GM23338 (cell line): Measurements from ENCODE around the gene COPZ1. TPM values are rescaled to one million over a fixed set of nuclear protein-coding genes. Genes with fewer than 3 reads are reported as not detected.
A peak's percentile ranks its signal among the peaks of the same experiment; 100 is the strongest.
"Not testable (repeated sequence)": the region's sequence is repeated elsewhere in the genome, so short reads cannot be mapped to it uniquely, and the experiment has no call there.

Experiments used
- ATAC-seq: fragments of 200-7000 bp; cut with Tn5 transposase; 3 replicates; pipeline ENCODE4 v1.9.1; 2020
- DNase-seq: peaks from one replicate; pipeline ENCODE4 v3.0.0-alpha.2; 2015; ENCODE audit warnings: low spot score
- H2AFZ ChIP-seq: fragments of 200-600 bp; sonication (generic); 2 replicates; pipeline ENCODE4 v1.8.0; 2016; ENCODE audit warnings: antibody characterized with exemption, mild to moderate bottlenecking, moderate library complexity
- H3F3A ChIP-seq: fragments of 200-600 bp; sonication (generic); replicated peaks from 2 replicates; pipeline ENCODE4 v1.8.0; 2017; ENCODE audit warnings: antibody characterized with exemption, mixed run types, low read depth
- H3K27ac ChIP-seq: fragments of 200-600 bp; sonication (generic); 2 replicates; pipeline ENCODE4 v1.6.1; 2016; ENCODE audit warnings: low read depth
- H3K27me3 ChIP-seq: fragments of 200-600 bp; sonication (generic); 2 replicates; pipeline ENCODE4 v1.8.0; 2016; ENCODE audit warnings: mild to moderate bottlenecking, mixed run types, moderate library complexity; ENCODE audit not compliant: insufficient read depth
- H3K36me3 ChIP-seq: fragments of 200-600 bp; sonication (generic); 2 replicates; pipeline ENCODE4 v1.8.0; 2016; ENCODE audit warnings: mild to moderate bottlenecking; ENCODE audit not compliant: insufficient read depth
- H3K4me1 ChIP-seq: fragments of 200-600 bp; sonication (generic); 2 replicates; pipeline ENCODE4 v1.8.0; 2016; ENCODE audit warnings: mild to moderate bottlenecking, moderate library complexity; ENCODE audit not compliant: insufficient read depth
- H3K4me2 ChIP-seq: fragments of 200-600 bp; sonication (generic); 2 replicates; pipeline ENCODE4 v1.7.1; 2017; ENCODE audit warnings: mixed run types
- H3K4me3 ChIP-seq: fragments of 200-600 bp; sonication (generic); 2 replicates; pipeline ENCODE4 v1.6.1; 2016; ENCODE audit warnings: mixed run types
- H3K79me2 ChIP-seq: fragments of 200-600 bp; sonication (generic); replicated peaks from 2 replicates; pipeline ENCODE4 v1.8.0; 2017; ENCODE audit warnings: mild to moderate bottlenecking; ENCODE audit not compliant: insufficient read depth
- H3K9me2 ChIP-seq: fragments of 200-600 bp; sonication (generic); 2 replicates; pipeline ENCODE4 v1.8.0; 2017; ENCODE audit not compliant: insufficient read depth
- H4K20me1 ChIP-seq: fragments of 200-600 bp; sonication (generic); replicated peaks from 2 replicates; pipeline ENCODE4 v1.8.0; 2017; ENCODE audit warnings: mild to moderate bottlenecking; ENCODE audit not compliant: insufficient read depth
- H3K27ac Mint-ChIP-seq: 2 replicates; pipeline ENCODE4 v1.8.0; 2020; ENCODE audit warnings: inconsistent platforms, mild to moderate bottlenecking, moderate library complexity, mixed read lengths
- H3K27me3 Mint-ChIP-seq: 3 replicates; pipeline ENCODE4 v1.8.0; 2022; ENCODE audit warnings: low read depth, mild to moderate bottlenecking, moderate library complexity, mixed read lengths, inconsistent platforms; ENCODE audit not compliant: insufficient read depth, poor library complexity
- H3K36me3 Mint-ChIP-seq: 3 replicates; pipeline ENCODE4 v1.8.0; 2021; ENCODE audit warnings: low read depth, mild to moderate bottlenecking, inconsistent platforms, moderate library complexity, mixed read lengths
- H3K4me1 Mint-ChIP-seq: 3 replicates; pipeline ENCODE4 v1.8.0; 2020; ENCODE audit warnings: mild to moderate bottlenecking, inconsistent platforms, mixed read lengths
- H3K4me3 Mint-ChIP-seq: 3 replicates; pipeline ENCODE4 v1.8.0; 2021; ENCODE audit warnings: moderate library complexity, mild to moderate bottlenecking, inconsistent platforms, mixed read lengths
- H3K9me3 Mint-ChIP-seq: 3 replicates; pipeline ENCODE4 v1.8.0; 2020; ENCODE audit warnings: moderate library complexity, mild to moderate bottlenecking, inconsistent platforms, mixed read lengths
- CREB1 ChIP-seq: fragments of 250-450 bp; sonication (Bioruptor Pico); IDR thresholded peaks from 2 replicates; pipeline ENCODE4 v1.5.0; 2020; ENCODE audit warnings: low read depth, mild to moderate bottlenecking, moderate library complexity
- ETS1 ChIP-seq: IDR thresholded peaks from 2 replicates; pipeline ENCODE4 v1.6.1; 2016; ENCODE audit warnings: antibody characterized with exemption
- EZH2phosphoT487 ChIP-seq: fragments of 200-600 bp; sonication (generic); IDR thresholded peaks from one replicate; pipeline ENCODE4 v1.8.1; 2018; ENCODE audit warnings: antibody characterized with exemption; ENCODE audit not compliant: unreplicated experiment
- POLR2AphosphoS5 ChIP-seq: IDR thresholded peaks from 2 replicates; pipeline ENCODE4 v1.6.1; 2016; ENCODE audit warnings: antibody characterized with exemption, low read depth
- REST ChIP-seq: IDR thresholded peaks from one replicate; pipeline ENCODE4 v1.6.1; 2018; ENCODE audit warnings: antibody characterized with exemption; ENCODE audit not compliant: unreplicated experiment
- ZNF114 ChIP-seq: fragments of 250-450 bp; sonication (Bioruptor Pico); IDR thresholded peaks from 2 replicates; pipeline ENCODE4 v1.5.0; 2020; ENCODE audit warnings: mild to moderate bottlenecking, moderate library complexity
- ZNF462 ChIP-seq: fragments of 250-450 bp; sonication (Bioruptor Pico); IDR thresholded peaks from 2 replicates; pipeline ENCODE4 v1.5.0; 2020; ENCODE audit warnings: mild to moderate bottlenecking, moderate library complexity
- polyA plus RNA-seq: library from polyadenylated mRNA; unstranded; fragments of >200 nt; fragmentation: Nextera tagmentation; extraction: Ambion mirVana; gene quantifications from 2 replicates; pipeline ENCODE4 v1.2.1, GENCODE V29; 2016
- total RNA-seq: library from RNA; depleted of rRNA; stranded (reverse); fragments of >200 nt; shearing (Covaris generic); gene quantifications from 2 replicates; pipeline ENCODE4 v1.2.3, GENCODE V29; 2014

COPZ1 gene
- total and polyA plus RNA-seq, 2 experiments from 2014 or later: 79.9 to 91.2 TPM

GRCh38 chr12:54321363-54321762, 3.6 kb upstream of the COPZ1 start (continued):
- no peak for TF ChIP-seq ZNF462 (CRISPR knock-in tag)
- no peak for TF ChIP-seq CREB1 (CRISPR knock-in tag)
- no peak for TF ChIP-seq POLR2AphosphoS5
- TF ChIP-seq REST: no peak
- TF ChIP-seq ZNF114: no peak
- TF ChIP-seq ETS1: no peak
- TF ChIP-seq EZH2phosphoT487: no peak

- ATAC-seq, H3K27me3 Mint-ChIP-seq, H4K20me1 ChIP-seq, H3F3A ChIP-seq, H3K36me3 Mint-ChIP-seq, H3K9me2 ChIP-seq, H3K9me3 Mint-ChIP-seq, H3K79me2 ChIP-seq, H3K27me3 ChIP-seq, H3K36me3 ChIP-seq, DNase-seq, H2AFZ ChIP-seq: not testable (repeated sequence)
- Mint-ChIP-seq H3K4me1 (peaks cover 27% of the 10 kb centered on the region), H3K27ac (peak overlapping the region; percentile 97), H3K4me3 (peak overlapping the region; percentile 100)
- peak overlapping the region; percentile 74 for H3K4me2 ChIP-seq
- H3K4me1 ChIP-seq: peaks cover 23% of the 10 kb centered on the region
- peak overlapping the region; percentile 53 for H3K4me3 ChIP-seq
- H3K27ac ChIP-seq: peak overlapping the region; percentile 0; the same call in 1 of the 2 replicates
Measured at GRCh38 chr12:54325442-54326109, 645 bp downstream of the COPZ1 start.
